HL-60 (cell line): ENCODE measurements around the gene TMEM273.

ENCODE experiments used
- DNase-seq, 2 experiments: peaks; one replicate each; pipeline ENCODE4 v3.0.0-alpha.2; 2010 to 2020; ENCODE audit warnings: low read depth in 1 of 2, low spot score in 1 of 2
- H3K27ac ChIP-seq: fragments of 250-450 bp; sonication (Bioruptor Pico); replicated peaks from 2 replicates; pipeline ENCODE4 v1.5.1; 2020; ENCODE audit warnings: mild to moderate bottlenecking, moderate library complexity
- H3K27me3 ChIP-seq: fragments of 250-450 bp; sonication (Bioruptor Pico); 2 replicates; pipeline ENCODE4 v1.5.1; 2021; ENCODE audit warnings: mild to moderate bottlenecking, moderate library complexity; ENCODE audit not compliant: insufficient read depth, poor library complexity, severe bottlenecking
- H3K4me3 ChIP-seq: replicated peaks from 2 replicates; pipeline ENCODE4 v1.5.1; 2011; ENCODE audit warnings: mild to moderate bottlenecking, control low read depth, low read length; ENCODE audit not compliant: insufficient read depth
- CTCF ChIP-seq: IDR thresholded peaks from one replicate; pipeline ENCODE4 v1.5.1; 2011; ENCODE audit warnings: low read length, control low read depth, inconsistent platforms; ENCODE audit not compliant: insufficient read depth
- GABPA ChIP-seq: IDR thresholded peaks from 2 replicates; pipeline ENCODE4 v1.6.1; 2012; ENCODE audit warnings: low read depth
- POLR2AphosphoS5 ChIP-seq: IDR thresholded peaks from 2 replicates; pipeline ENCODE4 v1.6.1; 2012; ENCODE audit warnings: low read depth
- REST ChIP-seq: IDR thresholded peaks from 2 replicates; pipeline ENCODE4 v1.6.1; 2012; ENCODE audit warnings: low read depth; ENCODE audit not compliant: insufficient replicate concordance
- SPI1 ChIP-seq: IDR thresholded peaks from 2 replicates; pipeline ENCODE4 v1.6.1; 2012; ENCODE audit warnings: low read depth, mild to moderate bottlenecking, borderline replicate concordance

The TMEM273 gene

GRCh38 chr10:49231086-49231820 lies 43.1 kb upstream of the TMEM273 start:
- Histone ChIP-seq H3K27ac (no peak overlapping the region), H3K4me3 (no peak overlapping the region), H3K27me3 (no peaks in the 10 kb centered on the region)
- no peak for DNase-seq
- TF ChIP-seq GABPA (no peak), SPI1 (no peak), POLR2AphosphoS5 (no peak), CTCF (no peak), REST (no peak)

- no peak overlapping the region for H3K27ac ChIP-seq
- no peaks in the 10 kb centered on the region for H3K27me3 ChIP-seq
- H3K4me3 ChIP-seq: no peak overlapping the region
- TF ChIP-seq CTCF (no peak), GABPA (no peak)
- DNase-seq: no peak
Observed at GRCh38 chr10:49230004-49230403, 41.8 kb upstream of the TMEM273 start.

- no peak for DNase-seq
- Histone ChIP-seq H3K4me3 (no peak overlapping the region), H3K27ac (no peak overlapping the region), H3K27me3 (no peaks in the 10 kb centered on the region)
- TF ChIP-seq SPI1 (no peak), REST (no peak), CTCF (no peak), GABPA (no peak), POLR2AphosphoS5 (no peak)
Observed at GRCh38 chr10:49228677-49229076, 40.5 kb upstream of the TMEM273 start.

- Histone ChIP-seq H3K27me3 (no peaks in the 10 kb centered on the region), H3K4me3 (no peak overlapping the region), H3K27ac (no peak overlapping the region)
- TF ChIP-seq GABPA (no peak), REST (no peak), POLR2AphosphoS5 (no peak), CTCF (no peak), SPI1 (no peak)
- DNase-seq: no peak
Observed at GRCh38 chr10:49227406-49227805, 39.2 kb upstream of the TMEM273 start.
